Fibroblast of gingiva (primary cell): ENCODE measurements around the gene LYRM4.

Experiments used
- DNase-seq: peaks from one replicate; pipeline ENCODE4 v3.0.0-alpha.2; 2011; ENCODE audit warnings: low read depth

LYRM4 gene

DNA sequence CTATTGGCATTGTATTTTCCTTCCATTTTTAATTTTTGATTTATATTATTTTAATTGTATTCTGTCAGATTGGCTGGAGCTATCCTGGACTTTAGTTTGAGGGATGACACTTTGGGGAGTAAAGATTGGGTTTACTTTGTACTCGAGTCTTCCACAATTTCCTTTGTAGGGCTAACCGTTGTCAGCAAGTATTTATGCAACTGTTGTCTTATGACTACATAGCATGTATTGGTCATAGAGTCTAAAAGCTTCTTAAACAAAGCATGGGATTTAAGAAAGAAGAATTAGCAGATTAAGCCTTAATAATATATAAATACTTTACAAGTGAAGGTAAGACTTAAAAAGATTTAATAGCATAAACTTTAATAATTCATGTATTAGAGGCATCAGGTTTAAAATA is 20.2 kb upstream of the LYRM4 start:
- no peak for DNase-seq

DNA sequence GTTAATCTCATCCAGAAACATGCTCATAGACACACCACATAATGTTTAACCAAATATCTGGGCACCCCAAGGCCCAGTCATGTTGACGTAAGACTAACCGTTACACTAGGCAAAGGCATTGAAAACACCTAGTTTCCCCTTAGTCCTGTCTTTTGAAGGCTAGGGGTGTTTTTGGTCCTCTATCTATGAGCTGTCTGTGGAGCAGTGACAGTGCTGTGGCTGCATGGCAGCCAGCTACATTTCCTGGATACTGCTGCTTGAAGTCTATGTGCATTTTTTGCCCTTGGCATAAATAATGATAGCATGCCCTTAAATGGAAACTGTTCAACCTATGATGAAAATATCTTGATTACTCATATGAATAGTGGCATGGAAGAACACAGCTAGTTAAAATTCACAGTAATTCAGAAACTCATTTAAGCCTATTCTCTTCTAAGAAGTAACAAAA is 19.2 kb upstream of the LYRM4 start:
- no peak for DNase-seq

DNA sequence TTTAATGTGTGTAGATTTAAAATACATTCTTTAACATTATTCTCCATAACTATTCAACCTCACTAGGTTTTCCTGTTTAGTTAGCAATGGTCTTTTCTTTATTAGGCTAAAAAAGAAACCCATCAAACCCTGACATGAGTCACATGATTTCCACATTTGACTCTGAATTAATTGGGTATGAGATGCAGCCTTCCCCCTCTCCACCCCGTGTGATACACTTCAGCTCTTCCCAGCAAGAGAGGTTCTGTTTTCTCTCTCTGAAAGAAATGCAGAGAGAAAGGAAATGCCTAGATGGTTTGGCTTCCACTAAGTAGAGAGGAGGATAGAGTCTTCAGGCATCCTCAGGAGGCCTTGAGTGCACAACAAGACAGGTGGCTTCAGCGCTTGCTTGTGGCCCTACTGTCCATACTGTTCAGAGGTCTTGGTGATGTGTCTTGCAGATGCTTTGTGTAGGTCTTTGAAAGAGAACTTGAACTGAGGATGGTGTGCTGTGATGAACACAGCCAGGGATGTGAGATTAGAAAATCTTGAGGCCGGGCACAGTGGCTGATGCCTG is 17.9 kb upstream of the LYRM4 start:
- no peak for DNase-seq

DNA sequence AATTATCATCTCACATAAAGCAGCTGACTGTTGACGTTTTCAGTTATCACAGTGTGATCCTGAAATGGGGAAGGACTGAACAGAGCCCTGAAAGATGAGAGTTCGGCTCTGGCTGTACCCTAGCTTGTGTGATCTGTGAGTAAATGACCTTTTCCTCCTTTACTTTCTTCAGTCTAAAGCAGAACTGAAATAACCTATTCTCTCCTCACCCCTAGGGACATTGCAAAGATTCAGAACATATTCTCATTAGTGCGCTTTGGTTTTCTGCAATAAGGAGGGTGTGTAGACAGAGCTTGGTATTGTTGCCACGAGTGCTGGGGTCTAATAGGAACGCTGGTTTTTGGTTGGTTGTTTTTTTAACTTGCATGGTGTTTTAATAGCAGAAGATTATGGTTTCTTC is 17.3 kb upstream of the LYRM4 start:
- no peak for DNase-seq

DNA sequence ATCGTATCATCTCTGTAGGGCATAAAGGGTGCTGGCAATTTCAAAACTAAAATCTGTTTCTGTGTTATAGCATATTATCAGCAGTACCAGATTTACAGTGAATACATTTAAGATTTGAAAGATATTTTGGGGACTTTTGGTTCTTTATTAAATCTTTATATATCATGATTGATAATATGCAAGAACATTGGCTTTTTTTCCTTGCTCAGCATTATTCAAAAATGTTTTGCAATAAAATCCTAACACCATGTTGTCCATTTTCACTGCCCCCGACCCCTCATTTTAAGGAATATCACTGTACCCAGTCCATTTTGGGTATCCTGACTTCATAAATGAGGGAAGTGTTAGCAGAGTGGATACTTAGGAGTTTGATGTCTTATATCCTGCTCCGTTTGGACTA is 16.8 kb upstream of the LYRM4 start:
- no peak for DNase-seq

DNA sequence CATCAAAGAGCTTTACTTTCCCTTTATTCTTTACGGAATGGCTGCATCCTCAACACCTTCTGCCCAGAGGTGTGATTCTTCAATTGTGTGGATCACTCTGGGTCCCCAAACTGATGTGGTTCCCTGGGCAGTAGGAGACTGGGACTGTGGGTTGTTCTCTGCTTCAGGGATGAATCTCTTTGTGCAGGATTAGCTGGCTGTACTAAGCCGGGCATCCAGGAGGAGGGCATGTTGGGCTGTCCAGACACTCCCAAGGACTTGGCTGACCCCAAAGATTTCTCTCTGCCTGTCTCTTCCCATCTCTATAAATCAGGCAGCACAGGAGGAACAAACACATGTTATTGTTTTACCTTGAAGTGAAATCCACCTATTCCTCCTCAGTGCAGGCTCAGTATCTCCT is 15.8 kb upstream of the LYRM4 start:
- no peak for DNase-seq

DNA sequence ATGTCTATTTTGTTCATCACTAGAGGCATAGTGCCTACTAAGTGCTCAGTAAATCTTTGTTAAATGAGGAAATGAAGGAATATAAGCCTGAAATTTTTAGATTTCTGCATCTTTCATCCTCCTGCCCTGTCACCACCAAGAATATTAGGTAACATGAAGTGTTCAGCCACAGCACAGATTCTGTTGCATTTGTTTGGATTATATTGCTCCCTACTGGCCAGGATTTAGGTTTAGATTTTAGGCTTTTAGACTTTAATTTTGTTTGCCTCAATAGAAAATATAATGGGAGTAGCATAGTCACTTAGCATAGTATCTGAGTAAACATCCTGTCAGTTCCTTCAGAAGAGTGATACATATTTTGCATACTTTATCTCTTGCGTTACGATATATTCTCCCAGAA is 14.7 kb upstream of the LYRM4 start:
- DNase-seq: no peak

DNA sequence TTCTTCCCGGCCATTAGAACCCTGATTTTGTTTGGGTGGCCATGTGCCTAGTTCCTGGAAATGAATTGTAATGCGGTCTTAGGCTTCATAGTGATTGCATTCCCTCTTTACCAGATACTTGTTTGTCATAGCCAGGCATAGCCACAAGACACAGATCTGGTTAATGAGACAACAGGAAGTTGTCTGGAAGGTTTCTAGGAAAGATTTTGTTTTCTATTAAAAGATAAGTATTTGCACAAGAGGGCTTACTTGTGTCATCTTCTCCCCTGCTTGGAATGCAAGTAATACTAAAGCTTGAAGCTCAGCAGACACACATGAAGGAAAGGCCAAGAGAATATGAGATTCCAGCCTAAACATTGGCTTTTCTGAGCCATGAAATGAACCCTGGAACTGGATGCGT is 13.5 kb upstream of the LYRM4 start:
- DNase-seq: no peak

DNA sequence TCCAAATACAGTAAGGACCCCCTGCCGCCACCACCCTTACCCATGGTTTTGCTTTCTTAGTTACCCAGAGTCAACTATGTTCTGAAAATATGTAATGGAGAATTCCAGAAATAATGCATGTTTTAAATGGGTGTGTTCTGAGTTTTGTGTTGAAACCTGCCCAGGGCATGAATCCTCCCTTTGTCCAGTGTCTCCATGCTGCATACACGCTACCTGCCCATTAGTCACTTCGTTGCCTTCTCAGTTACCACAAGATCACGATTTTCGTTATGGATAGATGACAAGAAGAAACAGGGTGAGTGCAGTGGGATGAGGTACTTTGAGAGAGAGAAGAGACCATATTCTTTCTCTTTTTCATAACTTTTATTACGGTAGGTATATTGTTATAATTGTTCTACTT is 11.2 kb upstream of the LYRM4 start:
- DNase-seq: no peak

DNA sequence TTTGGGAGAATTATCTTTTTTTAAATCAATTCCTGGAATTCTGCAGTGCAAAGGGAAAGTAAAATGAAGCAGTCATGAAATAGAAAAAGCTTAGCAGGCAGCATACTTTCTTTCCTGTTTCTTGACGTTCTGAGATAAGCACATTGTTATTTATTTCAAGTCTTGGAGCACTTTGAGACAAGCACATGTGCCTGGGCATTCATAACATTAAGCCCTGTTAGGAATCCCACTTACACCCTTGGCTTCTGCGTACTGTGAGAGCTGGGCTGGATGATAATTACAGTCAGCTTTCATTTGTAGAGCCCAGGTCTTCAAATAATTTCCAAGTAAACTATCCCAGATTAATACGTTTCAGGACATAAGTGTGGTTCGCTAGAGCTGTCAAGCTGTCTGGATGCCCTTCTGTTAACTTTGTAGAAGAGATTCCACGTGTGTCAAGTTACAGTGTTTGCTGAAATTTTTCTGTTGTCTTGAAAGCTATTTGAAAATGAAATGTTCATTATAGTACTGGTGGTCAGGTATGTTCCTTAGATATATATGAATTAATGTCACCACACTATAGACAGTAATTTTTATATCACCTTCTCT is 9.4 kb upstream of the LYRM4 start:
- DNase-seq: no peak

DNA sequence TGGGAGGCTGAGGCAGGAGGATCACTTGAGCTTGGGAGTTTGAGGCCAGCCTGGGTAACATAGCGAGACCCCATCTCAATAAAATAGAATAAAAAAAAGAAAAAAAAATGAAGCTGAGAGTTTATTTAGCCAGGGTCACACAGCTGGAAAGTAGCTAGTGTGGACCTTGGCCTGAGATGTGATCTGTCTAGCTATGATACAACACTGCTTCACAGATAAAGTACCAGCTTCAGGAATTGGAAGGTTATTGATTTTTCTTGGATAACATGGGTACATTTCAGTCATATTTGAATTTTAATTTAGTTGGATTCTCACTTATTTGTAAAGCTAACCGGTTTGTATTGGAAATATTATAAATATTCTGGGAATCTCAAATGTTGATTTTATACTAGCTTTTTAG is 5.7 kb upstream of the LYRM4 start:
- DNase-seq: no peak

DNA sequence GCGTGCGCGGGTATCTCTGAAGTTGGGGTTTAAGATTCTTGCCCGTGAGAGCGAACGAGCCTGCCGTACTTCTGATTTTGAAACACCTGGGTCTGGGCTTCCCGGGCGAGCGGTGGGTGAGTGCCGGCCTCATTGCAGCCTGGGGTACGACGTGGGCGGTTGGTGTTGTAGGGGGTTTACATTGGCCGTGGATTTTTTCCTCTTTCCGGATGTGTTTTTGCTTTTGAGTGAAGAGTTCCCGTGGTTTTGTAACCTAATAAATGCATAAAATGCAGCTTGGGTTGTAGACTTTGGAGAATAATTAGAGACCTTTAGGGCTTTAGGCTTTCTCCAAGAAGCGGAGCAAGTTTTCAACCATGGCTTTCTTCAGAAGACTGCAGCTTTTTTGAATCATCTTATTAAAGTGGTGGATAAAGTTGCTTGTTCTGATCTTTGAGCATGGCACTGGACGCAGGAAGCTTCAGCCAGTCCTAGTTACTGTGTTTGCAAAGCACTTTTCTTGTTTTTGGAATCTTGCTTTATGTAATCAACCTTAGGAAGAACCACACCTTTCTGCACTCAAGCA is 877 bp upstream of the LYRM4 start:
- DNase-seq: no peak

DNA sequence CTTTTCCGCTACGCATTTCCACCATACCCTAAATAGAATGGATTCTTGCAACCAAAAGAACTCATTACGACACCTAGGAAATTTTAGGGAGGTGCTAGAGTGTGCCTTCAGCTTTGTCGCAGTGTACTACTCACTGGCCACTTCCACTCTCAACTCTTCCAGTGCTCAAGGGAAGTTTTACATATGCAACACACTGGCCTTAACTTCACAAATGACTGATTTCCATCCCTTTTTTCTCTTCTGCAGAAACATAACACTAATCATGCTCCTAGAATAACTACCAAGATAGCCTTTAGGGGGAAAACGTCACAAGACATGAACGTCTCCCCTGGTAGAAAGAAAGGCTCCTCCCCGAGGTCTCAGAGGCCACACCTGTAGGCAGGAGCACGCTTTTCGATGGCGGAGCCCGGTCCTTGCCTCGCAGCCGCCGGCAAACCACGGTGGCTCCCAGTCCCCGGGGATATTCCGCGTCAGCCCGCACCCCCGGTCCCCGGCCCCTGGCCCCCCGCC is 584 bp downstream of the LYRM4 start:
- DNase-seq: peak; percentile 26

DNA sequence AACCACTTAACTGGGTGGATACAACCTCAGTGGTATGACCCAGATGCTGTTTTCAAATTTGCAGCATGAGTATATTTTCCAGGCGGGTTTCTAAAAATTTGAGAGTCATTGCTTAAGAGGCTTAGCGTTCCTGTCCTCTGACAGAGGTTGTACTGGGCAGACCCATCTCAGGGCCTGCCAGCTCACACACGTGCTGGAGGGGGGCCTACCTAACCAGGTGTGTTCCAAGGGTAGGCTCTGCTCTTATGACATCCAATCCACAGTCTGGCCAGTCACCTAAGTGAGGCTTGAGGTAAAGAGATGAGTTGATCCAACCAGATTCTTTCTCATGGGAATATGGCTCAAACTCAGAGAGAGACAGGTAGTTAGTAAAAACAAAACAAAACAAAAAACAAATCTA is 1.3 kb downstream of the LYRM4 start:
- DNase-seq: no peak

DNA sequence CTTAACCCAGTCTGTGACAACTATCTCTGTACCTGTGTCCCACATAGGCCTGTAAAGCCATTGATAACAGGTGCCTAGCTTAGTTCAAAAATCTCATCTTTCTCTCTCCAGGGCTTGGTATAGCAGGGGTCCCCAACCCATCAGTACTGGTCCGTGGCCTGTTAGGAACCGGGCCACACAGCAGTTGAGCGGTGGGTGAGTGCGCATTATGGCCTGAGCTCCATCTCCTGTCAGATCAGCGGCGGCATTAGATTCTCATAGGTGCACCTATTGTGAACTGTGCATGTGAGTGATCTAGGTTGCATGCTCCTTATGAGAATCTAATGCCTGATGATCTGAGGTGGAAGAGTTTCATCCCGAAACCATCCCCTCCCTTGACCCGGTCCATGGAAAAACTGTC is 3.4 kb downstream of the LYRM4 start:
- no peak for DNase-seq

DNA sequence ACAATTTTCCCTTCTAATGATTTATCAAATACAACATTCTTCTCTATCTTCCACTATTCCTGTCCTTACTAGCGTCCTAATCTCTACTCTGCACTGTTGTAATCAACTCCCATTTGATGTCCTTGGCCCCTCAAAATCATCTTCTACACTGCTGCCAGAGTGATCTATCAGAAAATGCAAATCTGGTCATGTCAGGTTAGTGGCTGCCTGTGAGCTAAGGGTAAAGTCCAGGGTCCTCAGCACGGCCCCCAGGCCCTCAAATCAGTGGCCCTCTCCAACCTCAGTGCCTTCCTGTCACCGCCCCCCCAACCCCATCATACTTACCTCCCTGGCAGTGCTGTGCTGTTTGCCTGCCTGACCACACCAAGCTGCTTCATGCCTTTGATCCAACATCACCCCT is 3.8 kb downstream of the LYRM4 start:
- DNase-seq: no peak

DNA sequence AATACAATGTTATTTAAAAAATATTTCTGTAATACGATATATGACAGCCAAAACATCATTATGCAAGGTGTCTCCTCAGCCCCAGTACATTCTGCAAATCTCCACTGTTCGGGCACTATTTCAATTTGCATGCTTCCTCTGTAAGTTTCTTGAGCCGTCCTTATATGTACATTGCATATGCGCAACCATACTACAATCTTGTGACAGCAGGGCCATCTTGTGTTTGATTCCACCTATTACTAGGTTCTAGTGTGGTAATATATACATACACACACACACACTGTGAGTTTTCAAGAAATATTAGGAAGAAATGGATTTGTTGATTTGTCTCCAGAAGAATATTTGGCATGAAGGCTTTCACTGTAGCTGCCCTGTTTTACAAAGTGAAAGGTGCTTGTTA is 9.8 kb downstream of the LYRM4 start:
- DNase-seq: no peak

DNA sequence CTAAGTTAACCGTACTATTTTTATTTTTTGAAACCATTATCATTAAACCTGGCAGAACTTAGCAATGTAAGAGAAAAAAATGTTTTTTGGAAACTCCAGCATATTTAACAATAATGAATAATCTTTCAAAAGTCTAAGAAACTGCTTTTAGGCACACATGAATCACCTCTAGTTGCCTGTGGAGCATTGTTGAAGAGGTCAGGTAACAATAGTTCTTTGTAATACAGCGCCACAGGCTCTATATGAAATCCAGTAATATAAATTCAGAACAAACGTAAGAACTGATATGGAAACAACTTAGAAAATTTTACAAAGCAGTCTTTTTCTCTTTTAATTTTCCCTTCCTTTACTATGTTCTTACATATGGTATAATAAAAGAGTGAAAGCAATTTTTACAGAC is 10.3 kb downstream of the LYRM4 start:
- DNase-seq: no peak

DNA sequence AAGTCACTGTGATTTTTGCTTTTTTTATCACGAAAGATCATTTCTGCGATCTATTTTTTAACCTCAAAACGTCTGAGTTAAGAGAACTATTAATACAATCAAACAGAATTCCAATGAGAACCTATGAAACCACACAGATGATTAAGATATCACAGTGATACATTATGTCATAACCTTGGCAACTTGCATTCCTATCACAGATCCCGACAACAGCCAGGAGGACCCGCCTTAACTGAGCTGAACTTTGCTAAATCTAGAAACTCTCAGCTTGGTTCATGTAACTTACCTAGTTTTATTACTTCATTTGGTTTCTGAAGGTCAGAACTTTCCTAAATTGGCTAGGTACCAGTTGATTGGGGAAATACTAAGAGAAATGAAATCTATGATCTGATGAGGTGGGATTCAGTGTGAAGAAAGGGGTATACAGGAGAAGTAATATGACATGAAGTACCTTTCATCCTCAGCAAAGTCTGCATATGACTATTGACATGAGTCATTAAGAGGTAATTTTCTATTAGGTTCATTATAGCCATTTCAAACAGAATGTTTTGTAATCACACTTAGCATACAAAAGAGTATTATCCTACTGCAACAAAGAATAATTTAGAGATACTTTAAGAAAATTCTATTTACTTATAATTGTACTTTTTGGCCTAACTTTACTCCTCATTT is 11.2 kb downstream of the LYRM4 start:
- DNase-seq: no peak

DNA sequence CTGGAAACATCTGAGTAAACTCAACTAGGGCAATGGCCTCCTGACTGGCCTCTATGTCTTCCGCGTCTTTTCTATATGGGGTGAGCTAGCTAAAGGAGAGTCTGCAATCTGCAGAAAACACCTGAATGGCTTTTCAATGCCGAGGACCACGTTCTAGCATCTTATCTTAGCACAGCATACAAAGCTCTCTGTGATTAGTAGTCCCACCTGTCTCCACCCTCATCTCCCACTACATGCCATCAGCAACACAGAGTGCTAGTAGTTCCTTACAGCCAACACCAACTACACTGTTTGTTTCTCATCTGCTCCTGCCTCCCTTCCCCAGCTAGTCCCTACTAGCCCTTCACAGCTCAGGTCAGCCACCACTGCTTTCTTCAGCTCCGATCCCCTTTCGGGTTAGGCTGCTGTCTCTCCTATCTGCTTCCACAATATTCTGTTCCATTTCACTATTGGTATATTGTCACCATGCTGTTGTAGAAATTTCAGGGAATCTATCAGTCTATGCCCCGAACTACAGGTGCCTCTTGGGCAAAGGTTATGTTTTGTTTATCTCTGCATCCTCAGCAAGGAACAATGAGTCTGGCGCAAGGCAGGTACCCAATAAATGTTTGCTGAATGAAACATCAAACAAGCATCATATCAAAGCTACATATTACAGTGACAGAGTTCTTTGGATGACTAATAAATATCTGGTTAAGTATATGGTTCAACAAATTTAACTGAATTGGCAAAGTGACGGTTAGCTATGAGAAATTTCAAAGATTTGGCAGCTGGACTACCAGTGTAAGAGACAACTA is 12.2 kb downstream of the LYRM4 start:
- no peak for DNase-seq

DNA sequence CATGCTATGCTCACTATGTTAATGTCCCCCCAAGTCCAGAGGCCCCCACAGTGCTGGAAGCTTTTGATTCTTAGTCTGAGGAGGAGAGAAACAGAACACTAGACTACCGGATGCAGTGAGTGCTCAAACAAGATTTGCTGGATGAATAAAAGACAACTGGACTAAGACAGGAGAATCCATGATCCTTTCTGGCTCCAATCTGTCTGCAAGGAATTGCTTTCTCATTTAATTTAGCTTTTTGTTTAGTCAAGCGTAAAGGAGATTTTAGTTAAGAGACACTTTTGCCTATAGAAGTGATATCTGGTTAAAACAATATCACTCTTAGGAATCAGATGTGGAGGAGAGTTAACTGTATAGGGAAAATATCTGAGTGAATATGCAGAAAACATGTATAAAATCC is 13.5 kb downstream of the LYRM4 start:
- no peak for DNase-seq
